HepG2 (cell line): ENCODE results near the gene CCDC57. TPM values are rescaled to one million over a fixed set of nuclear protein-coding genes. Genes with fewer than 3 reads are reported as not detected.

ENCODE experiments used
- AGO2 ChIP-seq: fragments of 200-400 bp; formaldehyde crosslinking; optimal IDR thresholded peaks from 2 replicates; pipeline ENCODE3; 2017; ENCODE audit warnings: mild to moderate bottlenecking, low read depth, low read length, moderate library complexity
- AHR ChIP-seq: IDR thresholded peaks from 2 replicates; pipeline ENCODE4 v1.6.1; 2018; ENCODE audit warnings: missing genetic modification reagents, missing compliant biosample characterization
- FOXK1 ChIP-seq: sonication (generic); formaldehyde crosslinking; IDR thresholded peaks from 2 replicates; pipeline ENCODE4 v1.4.0; 2020; ENCODE audit warnings: low read depth, missing genetic modification reagents, borderline replicate concordance
- GMEB2 ChIP-seq: IDR thresholded peaks from 2 replicates; pipeline ENCODE4 v1.6.1; 2016; ENCODE audit warnings: missing biosample characterization, missing genetic modification reagents, low read depth
- HMGXB4 ChIP-seq, 2 experiments: sonication (generic) in 1 of 2; formaldehyde crosslinking in 1 of 2; IDR thresholded peaks; 2 replicates each; pipeline versions ENCODE4 v1.4.0 to v1.6.1; 2018 to 2020; ENCODE audit warnings: missing genetic modification reagents in 2 of 2, borderline replicate concordance in 1 of 2, low read depth in 1 of 2, mild to moderate bottlenecking in 1 of 2, missing biosample characterization in 1 of 2
- KLF11 ChIP-seq: IDR thresholded peaks from 2 replicates; pipeline ENCODE4 v1.6.1; 2016; ENCODE audit warnings: missing compliant biosample characterization
- NR2C2 ChIP-seq: sonication (generic); formaldehyde crosslinking; IDR thresholded peaks from 2 replicates; pipeline ENCODE4 v1.4.0; 2020; ENCODE audit warnings: missing genetic modification reagents, mild to moderate bottlenecking, moderate library complexity, borderline replicate concordance
- RBM22 ChIP-seq: fragments of 200-400 bp; formaldehyde crosslinking; optimal IDR thresholded peaks from 2 replicates; pipeline ENCODE3; 2017; ENCODE audit warnings: mild to moderate bottlenecking, low read length, moderate library complexity
- SMARCC2 ChIP-seq: fragments of 450-650 bp; IDR thresholded peaks from 2 replicates; pipeline ENCODE4 v1.6.1; 2017; ENCODE audit warnings: antibody characterized with exemption, mild to moderate bottlenecking
- SP140L ChIP-seq: sonication (generic); formaldehyde crosslinking; IDR thresholded peaks from 2 replicates; pipeline ENCODE4 v1.4.0; 2020; ENCODE audit warnings: missing genetic modification reagents, borderline replicate concordance
- TEAD3 ChIP-seq: optimal IDR thresholded peaks from 2 replicates; pipeline ENCODE3; 2016; ENCODE audit warnings: borderline replicate concordance
- TRIM22 ChIP-seq: fragments of 450-650 bp; IDR thresholded peaks from 2 replicates; pipeline ENCODE4 v1.6.1; 2017
- ZNF367 ChIP-seq: sonication (generic); formaldehyde crosslinking; IDR thresholded peaks from 2 replicates; pipeline ENCODE4 v1.4.0; 2020; ENCODE audit warnings: missing genetic modification reagents, borderline replicate concordance
- ZNF674 ChIP-seq: sonication (generic); formaldehyde crosslinking; IDR thresholded peaks from 2 replicates; pipeline ENCODE4 v1.5.0; 2020; ENCODE audit warnings: low read depth, mild to moderate bottlenecking, missing genetic modification reagents
- ZSCAN21 ChIP-seq: sonication (generic); formaldehyde crosslinking; IDR thresholded peaks from 2 replicates; pipeline ENCODE4 v1.8.0; 2022; ENCODE audit warnings: mild to moderate bottlenecking, missing genetic modification reagents, moderate library complexity, borderline replicate concordance
- ZSCAN9 ChIP-seq: IDR thresholded peaks from 2 replicates; pipeline ENCODE4 v1.6.1; 2016; ENCODE audit warnings: borderline replicate concordance
- ZUFSP ChIP-seq: sonication (generic); formaldehyde crosslinking; IDR thresholded peaks from 2 replicates; pipeline ENCODE4 v1.9.0; 2021; ENCODE audit warnings: missing genetic modification reagents, mild to moderate bottlenecking, borderline replicate concordance
- polyA plus RNA-seq, 8 experiments: library from polyadenylated mRNA; depleted of rRNA in 3 of 8; stranded (reverse) in 7 of 8; unstranded in 1 of 8; fragments of >200 nt; fragmentation: Illumina TruSeq in 4 of 8; extraction: Trizol in 4 of 8; gene quantifications; 2 replicates each; pipeline versions ENCODE4 v1.2.1 to v1.2.3, GENCODE V29; 2011 to 2016; ENCODE audit warnings: low read depth in 4 of 8, missing spikeins in 1 of 8, mixed read lengths in 1 of 8; ENCODE audit not compliant: insufficient read depth in 1 of 8
- total RNA-seq, 5 experiments: library from RNA; depleted of rRNA; stranded (reverse); fragments of >200 nt; fragmentation: Illumina TruSeq; extraction: Trizol; gene quantifications; 2 replicates each; pipeline ENCODE4 v1.2.3, GENCODE V29; 2016; ENCODE audit warnings: low read depth in 1 of 5
- TF ChIP-seq, protein P1 (sequence below): sonication (generic); formaldehyde crosslinking; IDR thresholded peaks from 2 replicates; pipeline ENCODE4 v1.4.0; 2020; ENCODE audit warnings: missing genetic modification reagents; ENCODE audit errors: not compliant biosample characterization
- TF ChIP-seq, protein P2 (sequence below): sonication (generic); formaldehyde crosslinking; IDR thresholded peaks from 2 replicates; pipeline ENCODE4 v1.4.0; 2020; ENCODE audit warnings: missing genetic modification reagents, low read depth, mild to moderate bottlenecking, borderline replicate concordance

The CCDC57 gene
- total and polyA plus RNA-seq, 2 of the 13 experiments (the other 11 are each of a cell fraction or from before 2014, with no cell fraction given) = 59.3 to 59.9 TPM

DNA sequence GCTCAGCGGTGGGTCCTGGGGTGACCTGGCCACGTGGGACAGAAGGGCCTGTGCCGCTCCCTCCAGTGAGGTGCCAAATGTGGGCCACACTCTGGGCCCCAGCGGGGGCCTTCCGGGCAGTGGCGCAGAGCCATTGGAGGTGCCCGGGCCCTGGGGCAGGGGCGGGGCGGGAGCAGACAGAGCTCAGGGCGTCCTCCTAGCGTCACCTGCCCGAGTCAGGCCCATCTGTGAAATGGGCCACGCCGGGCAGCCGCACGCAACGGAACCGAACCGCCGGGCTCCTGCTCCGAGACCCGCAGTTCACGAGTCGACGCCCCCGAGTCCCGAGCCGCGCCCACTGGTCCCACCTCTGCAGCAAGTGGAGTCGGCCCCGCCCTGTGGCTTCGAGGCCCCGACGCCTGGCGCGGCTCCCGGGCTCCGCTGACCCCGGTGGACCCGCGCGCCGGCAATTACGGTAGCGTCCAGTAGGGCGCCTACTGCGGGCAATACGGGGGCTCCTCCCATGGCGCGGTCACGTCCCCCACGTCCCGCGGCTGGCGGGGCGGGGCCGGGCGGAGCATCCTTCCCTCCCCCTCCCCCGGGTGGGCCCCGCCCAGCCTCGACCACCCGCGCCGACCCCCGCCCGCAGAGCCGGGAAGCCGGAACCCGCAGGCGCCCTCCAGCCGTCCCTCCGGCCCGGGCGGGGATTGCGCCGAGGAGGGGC is 18.1 kb upstream of the CCDC57 start (continued):
- TF ChIP-seq, protein P1, sequence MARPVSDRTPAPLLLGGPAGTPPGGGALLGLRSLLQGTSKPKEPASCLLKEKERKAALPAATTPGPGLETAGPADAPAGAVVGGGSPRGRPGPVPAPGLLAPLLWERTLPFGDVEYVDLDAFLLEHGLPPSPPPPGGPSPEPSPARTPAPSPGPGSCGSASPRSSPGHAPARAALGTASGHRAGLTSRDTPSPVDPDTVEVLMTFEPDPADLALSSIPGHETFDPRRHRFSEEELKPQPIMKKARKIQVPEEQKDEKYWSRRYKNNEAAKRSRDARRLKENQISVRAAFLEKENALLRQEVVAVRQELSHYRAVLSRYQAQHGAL (CRISPR knock-in tag) = no peak
- TF ChIP-seq RBM22 (no peak), ZNF674 (CRISPR knock-in tag) (peak; percentile 96), AGO2 (peak; percentile 67), GMEB2 (CRISPR knock-in tag) (peak; percentile 64; the same call in 1 of the 2 replicates), SP140L (CRISPR knock-in tag) (peak; percentile 49; the same call in 1 of the 2 replicates), ZNF367 (peak; percentile 96; the same call in 1 of the 2 replicates), TEAD3 (CRISPR knock-in tag) (peak; percentile 51), ZUFSP (CRISPR knock-in tag) (no peak), FOXK1 (CRISPR knock-in tag) (peak; percentile 24; the same call in 1 of the 2 replicates), ZSCAN9 (CRISPR knock-in tag) (peak; percentile 38; the same call in 1 of the 2 replicates), ZSCAN21 (CRISPR knock-in tag) (peak; percentile 74), SMARCC2 (no peak), TRIM22 (no peak), AHR (CRISPR knock-in tag) (no peak; the same call in 1 of the 2 replicates), NR2C2 (CRISPR knock-in tag) (peak; percentile 48; the same call in 1 of the 2 replicates), KLF11 (no peak), HMGXB4 (CRISPR knock-in tag; IDR thresholded peaks at IDR 0.05; ENCODE audit: borderline replicate concordance in 1 of 2, low read depth in 1 of 2) (peak; percentile 33 to 59; a peak in 2 of 4 replicates)
- TF ChIP-seq, protein P2, sequence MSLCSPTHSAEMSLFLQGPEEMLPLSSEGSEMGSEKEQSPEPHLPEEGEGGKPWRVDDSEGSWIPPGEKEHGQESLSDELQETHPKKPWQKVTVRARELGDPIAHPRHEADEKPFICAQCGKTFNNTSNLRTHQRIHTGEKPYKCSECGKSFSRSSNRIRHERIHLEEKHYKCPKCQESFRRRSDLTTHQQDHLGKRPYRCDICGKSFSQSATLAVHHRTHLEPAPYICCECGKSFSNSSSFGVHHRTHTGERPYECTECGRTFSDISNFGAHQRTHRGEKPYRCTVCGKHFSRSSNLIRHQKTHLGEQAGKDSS (CRISPR knock-in tag) = peak; percentile 90
